H1 (cell line): ENCODE results near the gene TENT5D. TPM values are rescaled to one million over a fixed set of nuclear protein-coding genes. Genes with fewer than 3 reads are reported as not detected.

Source experiments
- USF2 ChIP-seq: IDR thresholded peaks from 2 replicates; pipeline ENCODE4 v1.6.1; 2011; ENCODE audit warnings: low read length, improper control_type of control experiment
- polyA plus RNA-seq, 7 experiments: library from polyadenylated mRNA; depleted of rRNA in 3 of 7; stranded (reverse) in 5 of 7; unstranded in 2 of 7; fragments of >200 nt in 5 of 7; fragments of 200-250 nt in 2 of 7; gene quantifications; 1 replicate in 5 of 7; 2 replicates in 1 of 7; 4 replicates in 1 of 7; pipeline versions ENCODE4 v1.2.1 to v1.2.3, GENCODE V29; 2011 to 2013; ENCODE audit warnings: missing spikeins in 2 of 7, mixed read lengths in 2 of 7
- total RNA-seq: library from RNA; stranded (reverse); fragmentation: NEBNext Ultra II Directional; extraction: Animal tissue kit (Norgen Biotek cat#: 25700); gene quantifications from 2 replicates; pipeline ENCODE4 v1.2.1, GENCODE V29; 2021

TENT5D gene
- total and polyA plus RNA-seq, 2 of the 8 experiments (the other 6 are each of a cell fraction or from before 2014, with no cell fraction given), result not detected

- TF ChIP-seq USF2, result no peak
Measured at GRCh38 chrX:80423744-80424143, 3.5 kb downstream of the TENT5D start (continued).
